GM21423 (cell line): ENCODE results near the gene RPL18A.

Source experiments
- ATAC-seq: cut with Tn5 transposase; IDR thresholded peaks from one replicate; pipeline ENCODE4 v1.9.1; 2021; ENCODE audit warnings: mild to moderate bottlenecking, moderate library complexity; ENCODE audit not compliant: unreplicated experiment

RPL18A gene

GRCh38 chr19:17908244-17908643 lies 48.5 kb downstream of the RPL18A start:
- no peak for ATAC-seq

GRCh38 chr19:17909003-17909732 lies 49.5 kb downstream of the RPL18A start:
- ATAC-seq: no peak

- no peak for ATAC-seq
Observed at GRCh38 chr19:17910791-17911360, 51.2 kb downstream of the RPL18A start.
